Embryonic facial prominence (tissue), 1 donor: ENCODE data around the gene BAD.
A peak's percentile ranks its signal among the peaks of the same experiment; 100 is the strongest.
"Not testable (repeated sequence)": the region's sequence is repeated elsewhere in the genome, so short reads cannot be mapped to it uniquely, and the experiment has no call there.

Experiments used
- DNase-seq: peaks from one replicate; pipeline ENCODE4 v3.0.0-alpha.2; 2016; ENCODE audit errors: extremely low spot score

BAD gene

DNA sequence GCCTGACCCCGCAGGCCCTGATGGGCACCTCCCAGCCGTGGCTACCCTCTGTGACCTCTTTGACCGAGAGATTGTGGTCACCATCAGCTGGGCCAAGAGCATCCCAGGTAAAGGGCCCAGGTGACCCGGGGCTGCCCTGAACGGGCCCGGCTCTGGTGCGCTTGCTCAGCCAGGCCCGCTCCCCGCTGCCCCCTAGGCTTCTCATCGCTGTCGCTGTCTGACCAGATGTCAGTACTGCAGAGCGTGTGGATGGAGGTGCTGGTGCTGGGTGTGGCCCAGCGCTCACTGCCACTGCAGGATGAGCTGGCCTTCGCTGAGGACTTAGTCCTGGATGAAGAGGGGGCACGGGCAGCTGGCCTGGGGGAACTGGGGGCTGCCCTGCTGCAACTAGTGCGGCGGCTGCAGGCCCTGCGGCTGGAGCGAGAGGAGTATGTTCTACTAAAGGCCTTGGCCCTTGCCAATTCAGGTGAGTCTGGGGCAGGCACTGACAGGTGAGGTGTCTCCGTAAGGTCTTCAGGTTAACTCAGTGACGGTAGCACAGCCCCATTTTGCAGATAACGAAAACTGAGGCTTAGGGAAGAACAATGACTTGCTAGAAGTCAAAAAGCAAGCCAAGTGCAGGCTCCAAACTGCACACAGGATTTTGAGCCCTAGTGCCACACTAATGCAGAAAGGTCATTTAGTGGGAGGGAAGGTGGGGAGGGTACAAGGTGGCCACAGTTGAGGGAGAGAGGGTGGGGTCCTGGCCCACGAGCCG, 30.5 kb upstream of the BAD start:
- DNase-seq = no peak

- DNase-seq = no peak
Measured at GRCh38 chr11:64314146-64314804, 29.8 kb upstream of the BAD start.

- no peak for DNase-seq
Measured at GRCh38 chr11:64313491-64314145, 29.2 kb upstream of the BAD start.

DNA sequence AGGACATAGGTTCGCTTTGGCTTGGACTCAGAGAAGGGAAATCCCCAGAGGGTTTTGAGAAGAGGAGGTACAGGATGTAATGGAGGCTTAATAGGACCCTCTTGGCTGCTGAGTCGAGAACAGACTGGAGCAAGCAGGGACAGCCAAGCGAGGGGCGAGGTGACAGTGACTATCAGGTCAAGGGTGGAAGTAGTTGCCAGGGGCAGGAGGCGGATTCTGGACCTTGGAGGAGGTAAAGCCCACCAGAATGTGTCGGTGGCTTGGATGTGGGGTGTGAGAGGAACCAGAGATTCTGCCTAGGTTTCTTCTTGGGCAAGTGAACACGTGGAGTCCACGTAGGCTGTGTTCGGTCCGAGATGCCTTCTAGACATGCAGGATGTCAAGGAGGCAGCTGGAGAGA, 28.5 kb upstream of the BAD start:
- DNase-seq = no peak

DNA sequence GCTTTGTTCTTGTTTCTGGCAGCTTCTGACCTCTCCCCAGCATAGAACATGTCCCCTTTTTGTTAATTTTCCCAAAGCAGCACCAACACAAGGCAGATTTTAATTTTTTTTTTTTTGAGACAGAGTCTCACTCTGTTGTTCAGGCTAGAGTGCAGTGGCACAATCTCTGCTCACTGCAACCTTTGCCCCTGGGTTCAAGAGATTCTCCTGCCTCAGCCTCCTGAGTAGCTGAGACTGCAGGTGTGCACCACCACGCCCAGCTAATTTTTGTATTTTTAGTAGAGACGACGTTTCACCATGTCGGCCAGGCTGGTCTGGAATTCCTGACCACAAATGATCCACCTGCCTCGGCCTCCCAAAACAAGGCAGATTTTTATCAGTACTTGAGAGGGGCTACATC, 23.3 kb upstream of the BAD start:
- DNase-seq = not testable (repeated sequence)

DNA sequence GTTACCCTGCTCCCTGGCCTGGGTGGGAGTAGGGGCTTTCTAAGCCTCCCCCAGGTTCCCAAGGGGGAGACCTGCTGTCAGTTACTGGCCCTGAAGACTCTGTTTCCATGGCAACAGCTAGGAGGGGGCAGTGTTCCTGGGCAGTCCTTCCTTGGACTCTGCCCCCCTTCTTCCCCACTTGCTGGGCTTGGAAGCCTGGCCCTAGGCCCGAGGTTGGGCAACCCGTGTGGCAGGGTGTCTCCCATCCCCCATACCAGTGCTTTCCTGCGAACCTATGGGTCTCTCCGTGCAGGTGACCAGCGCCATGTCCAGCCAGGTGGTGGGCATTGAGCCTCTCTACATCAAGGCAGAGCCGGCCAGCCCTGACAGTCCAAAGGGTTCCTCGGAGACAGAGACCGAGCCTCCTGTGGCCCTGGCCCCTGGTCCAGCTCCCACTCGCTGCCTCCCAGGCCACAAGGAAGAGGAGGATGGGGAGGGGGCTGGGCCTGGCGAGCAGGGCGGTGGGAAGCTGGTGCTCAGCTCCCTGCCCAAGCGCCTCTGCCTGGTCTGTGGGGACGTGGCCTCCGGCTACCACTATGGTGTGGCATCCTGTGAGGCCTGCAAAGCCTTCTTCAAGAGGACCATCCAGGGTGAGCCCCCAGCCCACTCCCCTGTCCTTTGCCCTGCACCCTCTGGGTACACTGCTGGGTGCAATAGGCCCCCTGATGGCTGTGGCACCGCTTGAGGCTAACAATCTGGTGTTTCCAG, 22.6 kb upstream of the BAD start:
- no peak for DNase-seq

DNA sequence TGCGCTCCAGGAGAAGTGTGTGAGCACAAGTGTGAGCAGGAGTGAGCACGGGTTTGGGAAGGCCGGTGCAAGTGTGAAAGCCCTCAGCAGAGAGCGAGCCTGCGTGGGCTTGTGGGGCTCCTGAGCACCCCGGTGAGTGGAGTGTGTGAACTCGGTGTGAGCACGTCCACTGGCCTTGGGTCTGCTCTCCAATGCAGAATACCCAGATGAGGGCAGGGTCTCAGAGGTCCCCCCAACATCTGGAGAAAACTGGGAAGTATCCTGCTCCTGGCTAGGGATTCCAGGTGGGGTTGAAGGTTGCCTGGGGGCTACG, 22.1 kb upstream of the BAD start:
- DNase-seq = no peak

GRCh38 chr11:64305691-64306562, 21.5 kb upstream of the BAD start:
- no peak for DNase-seq

GRCh38 chr11:64305075-64305690, 20.7 kb upstream of the BAD start, which contains the start of gene ESRRA:
Gene ESRRA, plus strand, starts transcription at chr11:64305524. Its CDS starts 1,656 bp downstream, at chr11:64307180.
- peak; percentile 97 for DNase-seq

GRCh38 chr11:64304316-64305072, 20.0 kb upstream of the BAD start:
- DNase-seq = no peak

GRCh38 chr11:64304032-64304315, 19.5 kb upstream of the BAD start:
- no peak for DNase-seq

DNA sequence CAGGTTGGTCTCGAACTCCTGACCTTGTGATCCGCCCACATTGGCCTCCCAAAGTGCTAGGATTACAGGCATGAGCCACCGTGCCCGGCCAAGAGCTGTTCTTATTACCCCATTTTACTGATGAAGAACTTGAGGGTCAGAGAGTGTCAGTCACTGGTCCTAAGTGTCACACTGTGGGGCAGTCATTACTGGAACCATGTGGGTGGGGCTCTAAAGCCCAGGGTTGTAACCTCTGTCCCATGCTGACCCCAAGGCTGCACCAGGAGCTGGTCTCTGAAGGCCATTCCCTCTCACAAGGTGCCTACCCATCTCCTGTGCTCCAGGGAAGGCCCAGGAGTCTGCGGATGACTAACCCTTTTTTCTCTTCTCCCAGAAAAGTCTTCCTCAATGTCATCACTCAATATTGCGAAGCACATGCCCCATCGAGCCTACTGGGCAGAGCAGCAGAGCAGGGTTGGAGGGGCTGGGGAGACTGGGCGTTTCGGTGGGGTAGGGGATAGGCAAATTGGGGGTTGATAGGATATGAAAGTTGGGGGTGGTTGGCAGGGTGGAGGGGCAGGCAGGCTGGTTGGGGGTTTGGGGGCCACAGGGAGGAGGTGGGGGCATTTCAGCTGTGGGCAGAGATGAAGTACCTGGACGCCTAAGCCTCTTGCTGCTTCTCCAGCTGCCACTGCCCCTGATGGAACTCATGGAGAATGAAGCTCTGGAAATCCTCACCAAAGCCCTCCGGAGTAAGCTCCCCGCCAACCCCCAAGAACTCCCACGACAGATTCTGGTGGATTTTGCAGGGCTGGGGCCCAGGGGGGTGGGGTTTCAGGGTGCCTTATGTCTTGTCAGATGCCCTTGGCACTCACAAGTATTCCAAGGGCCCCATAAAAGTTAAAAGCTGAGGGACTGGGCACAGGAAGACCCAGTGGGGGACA, 18.9 kb upstream of the BAD start:
- no peak for DNase-seq

DNA sequence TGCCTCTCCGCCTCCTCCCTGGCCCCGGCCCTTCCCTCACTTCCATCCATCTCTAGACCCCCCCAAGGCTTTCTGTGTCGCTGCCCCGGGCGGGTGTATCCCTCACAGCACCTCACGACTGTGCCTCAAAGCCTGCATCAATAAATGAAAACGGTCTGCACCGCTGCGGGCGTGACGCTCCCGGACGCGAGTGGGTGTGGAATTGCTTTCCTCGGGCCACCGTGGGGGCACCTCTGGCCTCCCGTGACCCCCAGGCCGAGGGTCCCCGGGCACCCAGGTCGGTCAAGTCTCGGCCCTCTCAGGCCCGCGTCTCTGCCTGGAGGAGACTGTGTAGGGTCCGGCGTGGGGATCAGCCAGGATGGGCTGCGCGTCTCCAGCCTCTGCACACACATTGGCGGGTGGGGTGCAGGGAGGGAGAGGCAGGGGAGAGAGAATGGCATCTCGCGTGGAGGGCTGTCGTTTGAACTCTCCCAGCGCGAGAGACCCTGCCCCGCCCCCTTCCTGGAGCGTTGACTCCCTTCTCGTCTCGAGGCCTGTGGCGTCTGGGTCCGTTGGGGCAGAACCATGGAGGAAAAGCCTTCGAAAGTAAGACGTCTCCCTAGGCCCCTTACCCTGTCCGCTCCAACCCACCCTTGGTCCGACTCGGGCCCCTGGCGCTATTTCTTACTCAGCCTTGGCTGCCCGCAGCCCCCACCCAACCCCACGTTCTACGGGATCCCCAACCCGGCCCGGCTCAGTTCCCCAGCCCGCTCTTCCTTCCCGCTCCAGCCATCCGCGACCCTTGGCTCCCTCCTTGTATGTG, 15.6 kb upstream of the BAD start, which contains the start of gene CATSPERZ:
Gene CATSPERZ, plus strand, starts transcription at position 512 of the 802 bp plus-strand sequence. Its CDS starts 53 bp downstream, at position 565.
- DNase-seq = no peak

DNA sequence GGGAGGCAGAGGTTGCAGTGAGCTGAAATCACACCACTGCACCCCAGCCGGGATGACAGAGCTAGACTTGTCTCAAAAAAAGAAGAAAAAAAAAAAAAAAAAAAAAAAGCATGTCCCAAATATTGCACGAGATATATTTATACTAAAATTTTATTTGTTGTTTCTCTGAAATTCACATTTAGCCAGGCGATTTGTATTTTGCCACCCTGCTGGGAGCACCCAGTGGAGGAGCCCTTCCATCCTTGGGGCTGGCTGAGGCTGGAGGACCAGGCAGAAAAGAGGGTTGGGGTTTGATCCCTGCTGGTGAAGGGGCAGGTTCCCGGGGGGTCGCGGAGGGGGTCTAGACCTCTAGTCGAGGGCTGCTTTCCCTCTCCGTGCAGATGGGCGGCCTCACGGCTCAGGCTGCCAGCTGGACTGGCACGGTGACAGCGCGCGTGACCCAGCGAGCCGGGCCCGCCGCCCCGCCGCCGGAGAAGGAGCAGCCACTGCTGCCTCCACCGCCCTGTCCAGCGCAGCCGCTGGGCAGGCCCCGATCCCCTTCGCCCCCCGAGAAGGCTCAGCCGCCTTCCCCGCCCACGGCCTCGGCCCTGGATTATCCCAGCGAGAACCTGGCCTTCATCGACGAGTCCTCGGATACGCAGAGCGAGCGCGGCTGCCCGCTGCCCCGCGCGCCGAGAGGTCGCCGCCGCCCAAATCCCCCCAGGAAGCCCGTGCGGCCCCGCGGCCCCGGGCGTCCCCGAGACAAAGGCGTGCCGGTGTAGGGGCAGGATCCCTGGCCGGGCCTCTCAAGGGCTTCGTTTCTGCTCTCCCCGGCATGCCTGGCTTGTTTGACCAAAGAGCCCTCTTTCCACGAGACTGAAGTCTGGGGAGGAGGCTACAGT, 14.7 kb upstream of the BAD start:
- no peak for DNase-seq

DNA sequence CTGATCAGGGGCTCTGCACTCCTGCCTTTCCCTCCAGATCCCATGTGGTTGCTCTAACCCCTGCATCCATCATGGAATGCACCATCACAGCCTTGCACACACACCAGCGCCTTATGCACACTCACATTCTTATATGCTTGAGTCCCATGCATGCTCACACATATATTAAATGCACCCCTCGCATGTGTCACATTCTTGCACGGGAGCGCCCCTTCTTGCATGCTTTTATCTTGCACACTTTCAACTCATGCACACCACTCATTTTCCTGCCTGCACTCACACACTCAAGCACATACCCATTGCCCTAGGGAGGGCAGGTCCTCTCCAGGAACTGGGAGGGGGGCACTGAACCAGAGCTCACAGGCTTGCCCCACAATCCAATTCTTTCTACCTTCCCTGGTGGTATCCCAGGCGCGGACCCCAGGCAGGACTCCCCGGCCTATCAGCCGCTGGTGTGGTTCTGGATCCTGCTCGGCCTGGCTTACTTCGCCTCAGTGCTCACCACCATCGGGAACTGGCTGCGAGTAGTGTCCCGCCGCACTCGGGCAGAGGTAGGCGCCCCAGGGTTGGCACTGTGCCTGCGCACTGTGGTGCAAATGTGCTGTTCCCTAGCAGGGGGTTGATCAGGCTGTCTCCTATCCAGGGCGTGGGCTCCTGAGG, 13.4 kb upstream of the BAD start:
- no peak for DNase-seq

DNA sequence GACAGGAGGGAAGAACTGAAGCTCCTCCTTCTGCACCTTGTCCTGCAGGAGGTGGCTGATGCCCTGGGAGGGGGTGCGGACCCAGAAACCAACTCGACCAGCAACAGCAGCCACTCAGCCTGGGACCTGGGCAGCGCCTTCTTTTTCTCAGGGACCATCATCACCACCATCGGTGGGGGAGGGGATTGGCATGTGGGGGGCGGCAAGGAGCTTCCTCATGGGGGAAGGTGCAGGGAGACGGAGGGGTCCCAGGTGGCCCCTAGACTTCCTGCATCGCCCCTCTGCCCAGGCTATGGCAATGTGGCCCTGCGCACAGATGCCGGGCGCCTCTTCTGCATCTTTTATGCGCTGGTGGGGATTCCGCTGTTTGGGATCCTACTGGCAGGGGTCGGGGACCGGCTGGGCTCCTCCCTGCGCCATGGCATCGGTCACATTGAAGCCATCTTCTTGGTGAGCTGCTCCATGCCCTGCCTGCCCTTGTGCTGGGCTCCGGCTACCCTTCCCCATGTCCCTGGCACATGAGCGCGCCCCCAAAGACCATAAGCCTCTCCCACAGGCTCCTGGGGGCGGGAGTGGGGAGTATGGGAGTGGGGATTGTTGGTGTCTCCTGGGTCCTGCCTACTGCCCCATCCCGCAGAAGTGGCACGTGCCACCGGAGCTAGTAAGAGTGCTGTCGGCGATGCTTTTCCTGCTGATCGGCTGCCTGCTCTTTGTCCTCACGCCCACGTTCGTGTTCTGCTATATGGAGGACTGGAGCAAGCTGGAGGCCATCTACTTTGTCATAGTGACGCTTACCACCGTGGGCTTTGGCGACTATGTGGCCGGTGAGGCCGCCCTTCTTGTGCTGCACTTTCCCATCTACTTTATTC, 12.6 kb upstream of the BAD start:
- no peak for DNase-seq
